Activated T-cell treated with anti-CD3 and anti-CD28 coated beads, Interleukin-2, amount 50 U/mL, for 72 hours (primary cell): ENCODE results near the gene TSPAN14. TPM values are rescaled to one million over a fixed set of nuclear protein-coding genes. Genes with fewer than 3 reads are reported as not detected.
A peak's percentile ranks its signal among the peaks of the same experiment; 100 is the strongest.

Experiments
- ATAC-seq, 2 donors: fragments of 150-1000 bp; cut with Tn5 transposase; replicated peaks in 1 of 2; 2 replicates each; pipeline ENCODE4 v1.10.0; 2021; ENCODE audit warnings: moderate library complexity in 2 of 2, mild to moderate bottlenecking in 1 of 2
- DNase-seq, 2 donors: peaks; one replicate each; pipeline ENCODE4 v3.0.0; 2021 to 2022; ENCODE audit warnings: mixed read lengths in 1 of 2
- H3K27ac Mint-ChIP-seq: one replicate; pipeline ENCODE4 v1.8.0; 2022; ENCODE audit warnings: mild to moderate bottlenecking, moderate library complexity, mixed read lengths
- H3K27me3 Mint-ChIP-seq: one replicate; pipeline ENCODE4 v1.8.0; 2022; ENCODE audit warnings: low read depth, mixed read lengths
- H3K36me3 Mint-ChIP-seq, 2 donors: one replicate each; pipeline ENCODE4 v1.8.0; 2022; ENCODE audit warnings: mixed read lengths in 2 of 2, mild to moderate bottlenecking in 1 of 2; ENCODE audit not compliant: insufficient read depth in 2 of 2
- H3K4me1 Mint-ChIP-seq: one replicate; pipeline ENCODE4 v1.8.0; 2022; ENCODE audit warnings: low read depth, mixed read lengths
- H3K4me3 Mint-ChIP-seq, 2 donors: one replicate each; pipeline ENCODE4 v1.8.0; 2022; ENCODE audit warnings: mild to moderate bottlenecking in 2 of 2, mixed read lengths in 2 of 2, moderate library complexity in 2 of 2
- H3K9me3 Mint-ChIP-seq, 2 donors: one replicate each; pipeline ENCODE4 v1.8.0; 2022; ENCODE audit warnings: mixed read lengths in 2 of 2
- total RNA-seq, 2 donors: library from RNA; stranded (reverse); gene quantifications; one replicate each; pipeline ENCODE4 v1.2.3, GENCODE V29; 2022

Gene TSPAN14
- total RNA-seq, 2 donors from 2014 or later: 44.2 to 47.8 TPM

- ATAC-seq (no peak), DNase-seq (no peak)
- Mint-ChIP-seq H3K4me3 (peak overlapping the region in 1 of 2 donors; percentile 71), H3K36me3 (peaks cover 0 to 3% of the 10 kb centered on the region in 2 donors), H3K27ac (peak overlapping the region; percentile 11), H3K27me3 (no peaks in the 10 kb centered on the region), H3K9me3 (no peaks in the 10 kb centered on the region), H3K4me1 (peaks cover 49% of the 10 kb centered on the region)
These were observed 861 bp upstream of the TSPAN14 start for GRCh38 chr10:80453056-80453841.

GRCh38 chr10:80454513-80455460 is 677 bp downstream of the TSPAN14 start:
- no peaks in the 10 kb centered on the region for H3K9me3 Mint-ChIP-seq
- peak; percentile 47 to 57 for DNase-seq
- no peaks in the 10 kb centered on the region for H3K27me3 Mint-ChIP-seq
- H3K4me1 Mint-ChIP-seq: peaks cover 52% of the 10 kb centered on the region
- H3K27ac Mint-ChIP-seq: peak overlapping the region; percentile 56
- ATAC-seq: peak; percentile 25 to 28
- peaks cover 0 to 3% of the 10 kb centered on the region in 2 donors for H3K36me3 Mint-ChIP-seq
- H3K4me3 Mint-ChIP-seq: peak overlapping the region; percentile 84 to 95

GRCh38 chr10:80455461-80456349 is 1.6 kb downstream of the TSPAN14 start:
- H3K36me3 Mint-ChIP-seq: peaks cover 0 to 3% of the 10 kb centered on the region in 2 donors

GRCh38 chr10:80457554-80458262 is 3.6 kb downstream of the TSPAN14 start:
- H3K36me3 Mint-ChIP-seq: peaks cover 0 to 3% of the 10 kb centered on the region in 2 donors
- H3K4me3 Mint-ChIP-seq: peak overlapping the region; percentile 84 to 95
- peak overlapping the region; percentile 93 for H3K27ac Mint-ChIP-seq
- ATAC-seq (no peak), DNase-seq (no peak)
- no peaks in the 10 kb centered on the region for H3K27me3 Mint-ChIP-seq
- peaks cover 81% of the 10 kb centered on the region for H3K4me1 Mint-ChIP-seq
- no peaks in the 10 kb centered on the region for H3K9me3 Mint-ChIP-seq

More at GRCh38 chr10:80455461-80456349, 1.6 kb downstream of the TSPAN14 start:
- DNase-seq (no peak), ATAC-seq (no peak)
- H3K27me3 Mint-ChIP-seq: no peaks in the 10 kb centered on the region
- H3K9me3 Mint-ChIP-seq: no peaks in the 10 kb centered on the region
- peak overlapping the region; percentile 84 to 95 for H3K4me3 Mint-ChIP-seq
- H3K4me1 Mint-ChIP-seq: peaks cover 61% of the 10 kb centered on the region
- peak overlapping the region; percentile 41 for H3K27ac Mint-ChIP-seq

DNA sequence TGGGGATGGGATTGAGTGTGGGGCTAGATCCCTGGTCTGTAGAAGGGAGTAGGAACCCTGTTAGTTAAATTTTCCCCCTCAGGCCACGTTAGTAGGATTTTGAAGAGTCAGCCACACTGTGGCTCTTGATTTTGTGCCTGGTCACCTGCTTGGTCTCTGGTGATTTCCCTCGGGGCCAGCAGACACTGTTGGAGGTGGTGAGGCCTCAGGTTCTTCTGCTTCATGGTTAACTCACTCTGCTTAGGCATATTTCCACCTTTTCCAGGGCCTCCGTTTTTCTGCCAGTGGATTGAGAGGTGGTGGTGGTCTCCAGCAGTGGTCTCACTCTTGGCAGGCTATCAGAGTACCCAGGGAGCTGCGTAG is 4.1 kb downstream of the TSPAN14 start:
- Mint-ChIP-seq H3K4me1 (peaks cover 84% of the 10 kb centered on the region), H3K9me3 (no peaks in the 10 kb centered on the region), H3K36me3 (peaks cover under 1 to 3% of the 10 kb centered on the region in 2 donors), H3K27ac (peak overlapping the region; percentile 93), H3K27me3 (no peaks in the 10 kb centered on the region), H3K4me3 (peak overlapping the region; percentile 84 to 95)
- DNase-seq: no peak
- no peak for ATAC-seq

GRCh38 chr10:80458638-80459037 is 4.5 kb downstream of the TSPAN14 start:
- H3K27me3 Mint-ChIP-seq: no peaks in the 10 kb centered on the region
- ATAC-seq (no peak), DNase-seq (no peak)
- peak overlapping the region; percentile 84 to 95 for H3K4me3 Mint-ChIP-seq
- H3K4me1 Mint-ChIP-seq: peaks cover 84% of the 10 kb centered on the region
- H3K27ac Mint-ChIP-seq: peak overlapping the region; percentile 93
- peaks cover 3 to 7% of the 10 kb centered on the region in 2 donors for H3K36me3 Mint-ChIP-seq
- H3K9me3 Mint-ChIP-seq: no peaks in the 10 kb centered on the region

GRCh38 chr10:80459047-80459865 is 5.1 kb downstream of the TSPAN14 start:
- H3K27ac Mint-ChIP-seq: peak overlapping the region; percentile 93
- no peaks in the 10 kb centered on the region for H3K27me3 Mint-ChIP-seq
- H3K4me1 Mint-ChIP-seq: peaks cover 88% of the 10 kb centered on the region
- peak; percentile 43 to 49 for ATAC-seq
- H3K4me3 Mint-ChIP-seq: peak overlapping the region; percentile 84 to 95
- DNase-seq: peak; percentile 68 to 73
- H3K9me3 Mint-ChIP-seq: no peaks in the 10 kb centered on the region
- peaks cover 3 to 7% of the 10 kb centered on the region in 2 donors for H3K36me3 Mint-ChIP-seq

DNA sequence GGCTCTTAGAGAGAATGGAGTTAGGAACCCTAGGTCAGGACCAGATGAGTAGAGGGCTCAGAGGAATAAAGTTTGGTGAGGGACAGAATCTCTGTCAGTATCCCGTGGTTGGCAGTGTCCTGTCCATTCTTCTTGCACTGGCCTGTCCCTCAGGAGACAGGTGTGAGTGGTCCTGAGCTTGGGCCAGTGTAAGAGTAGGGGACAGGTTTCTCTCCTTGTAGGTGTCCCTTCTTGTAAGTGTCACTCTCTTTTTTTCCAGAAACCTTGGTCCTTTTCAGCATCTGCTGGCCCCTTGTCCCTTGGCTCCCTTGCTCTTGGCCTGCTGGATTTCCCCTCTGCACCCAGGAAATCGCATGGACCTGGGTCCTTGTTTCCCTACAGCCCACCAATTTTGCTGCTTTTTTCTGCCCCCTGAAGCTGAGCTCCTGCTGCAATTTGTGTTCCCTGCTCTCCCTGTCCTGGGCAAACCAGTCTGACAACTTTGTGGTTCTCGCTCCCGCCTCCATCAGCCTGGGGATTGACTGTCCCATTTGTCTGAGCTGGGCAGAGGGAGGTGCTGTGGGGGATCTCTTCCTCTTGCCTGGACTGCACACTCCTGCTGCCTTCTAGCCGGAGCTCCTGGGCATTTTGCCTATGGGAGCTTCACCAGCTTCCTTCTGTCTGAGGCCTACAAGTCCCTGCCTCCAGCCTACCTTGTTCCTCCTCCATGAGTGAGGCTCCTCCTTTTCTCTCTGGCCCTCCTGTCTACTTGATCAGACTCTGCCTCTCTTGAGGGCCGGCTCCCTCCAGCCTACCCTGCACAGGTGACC is 6.5 kb downstream of the TSPAN14 start:
- Mint-ChIP-seq H3K36me3 (peaks cover 3 to 7% of the 10 kb centered on the region in 2 donors), H3K4me3 (peak overlapping the region; percentile 84 to 95), H3K27me3 (no peaks in the 10 kb centered on the region), H3K4me1 (peaks cover 100% of the 10 kb centered on the region), H3K9me3 (no peaks in the 10 kb centered on the region), H3K27ac (peak overlapping the region; percentile 93)
- DNase-seq (no peak), ATAC-seq (no peak)

DNA sequence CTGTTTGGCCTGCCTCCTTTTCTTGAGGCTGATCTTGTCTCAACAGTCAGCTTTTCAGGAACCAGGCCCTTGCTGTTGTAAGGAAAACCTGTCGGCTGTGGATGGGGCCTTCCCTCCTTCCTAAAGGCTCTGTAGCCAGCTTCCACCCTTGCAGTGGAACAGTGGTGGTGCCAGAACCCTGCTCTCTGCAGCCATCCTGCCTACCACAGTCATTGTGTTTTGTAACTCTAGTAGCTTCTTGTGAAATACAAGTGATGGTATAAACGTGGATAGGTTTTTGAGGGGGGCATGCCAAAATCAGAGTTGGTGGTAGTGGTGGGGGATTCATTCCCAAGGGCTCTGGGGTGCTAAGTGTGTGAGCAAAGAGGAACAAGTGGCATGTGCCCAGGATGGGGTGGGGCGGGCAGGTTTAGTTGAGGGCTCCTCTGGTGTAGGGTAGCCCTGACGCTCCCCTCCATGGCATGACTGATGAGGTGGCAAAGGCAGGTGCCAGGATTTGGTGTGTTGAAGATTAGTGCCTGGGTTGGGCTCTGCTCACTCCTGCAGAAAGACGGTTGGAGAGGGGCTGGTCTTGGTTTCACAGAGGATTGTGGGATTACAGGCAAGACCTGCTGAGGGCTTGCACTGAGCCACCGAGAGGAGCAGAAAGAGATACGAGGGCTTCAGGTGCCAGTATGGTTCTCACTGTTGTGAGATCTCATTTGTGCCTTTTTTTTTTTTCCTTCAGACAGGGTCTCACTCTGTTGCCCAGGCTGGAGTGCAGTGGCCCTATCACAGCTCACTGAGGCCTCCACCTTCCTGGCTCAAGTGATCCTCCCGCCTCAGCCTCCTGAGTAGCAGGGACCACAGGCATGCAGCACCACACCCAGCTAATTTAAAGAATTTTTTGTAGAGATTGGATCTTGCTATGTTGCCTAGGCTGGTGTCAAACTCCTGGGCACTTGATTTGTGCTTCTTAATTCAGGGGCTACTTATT is 7.4 kb downstream of the TSPAN14 start:
- DNase-seq (no peak), ATAC-seq (no peak)
- Mint-ChIP-seq H3K4me3 (peak overlapping the region; percentile 84 to 95), H3K36me3 (peaks cover 3 to 4% of the 10 kb centered on the region in 2 donors), H3K27me3 (no peaks in the 10 kb centered on the region), H3K4me1 (peaks cover 100% of the 10 kb centered on the region), H3K9me3 (no peaks in the 10 kb centered on the region), H3K27ac (peak overlapping the region; percentile 93)
